Karpas-422 (cell line): ENCODE measurements around the gene EVPL. TPM values are rescaled to one million over a fixed set of nuclear protein-coding genes. Genes with fewer than 3 reads are reported as not detected.
A peak's percentile ranks its signal among the peaks of the same experiment; 100 is the strongest.
"Not testable (repeated sequence)": the region's sequence is repeated elsewhere in the genome, so short reads cannot be mapped to it uniquely, and the experiment has no call there.

Source experiments
- DNase-seq: peaks from one replicate; pipeline ENCODE4 v3.0.0-alpha.2; 2015
- H2AFZ ChIP-seq: fragments of 200-600 bp; sonication (generic); 2 replicates; pipeline ENCODE4 v1.6.1; 2014; ENCODE audit warnings: antibody characterized with exemption, low read length, mixed read lengths
- H3K27ac ChIP-seq: fragments of 200-600 bp; sonication (generic); 2 replicates; pipeline ENCODE4 v1.5.1; 2014; ENCODE audit warnings: mild to moderate bottlenecking, low read length, moderate library complexity
- H3K27me3 ChIP-seq: fragments of 200-600 bp; sonication (generic); 2 replicates; pipeline ENCODE4 v1.6.1; 2014; ENCODE audit warnings: low read length, mixed read lengths
- H3K36me3 ChIP-seq: fragments of 200-600 bp; sonication (generic); 2 replicates; pipeline ENCODE4 v1.6.1; 2014; ENCODE audit warnings: low read length, mixed read lengths; ENCODE audit not compliant: insufficient read depth
- H3K4me1 ChIP-seq: fragments of 200-600 bp; sonication (generic); 2 replicates; pipeline ENCODE4 v1.6.1; 2014; ENCODE audit warnings: mild to moderate bottlenecking, low read length, mixed read lengths
- H3K4me2 ChIP-seq: fragments of 200-600 bp; sonication (generic); 2 replicates; pipeline ENCODE4 v1.6.1; 2014; ENCODE audit warnings: low read length, low read depth, mild to moderate bottlenecking; ENCODE audit not compliant: poor library complexity, severe bottlenecking
- H3K4me3 ChIP-seq: fragments of 200-600 bp; sonication (generic); 2 replicates; pipeline ENCODE4 v1.5.1; 2014; ENCODE audit warnings: mild to moderate bottlenecking, antibody characterized with exemption, low read length, mixed read lengths
- H3K79me2 ChIP-seq: fragments of 200-600 bp; sonication (generic); 2 replicates; pipeline ENCODE4 v1.6.1; 2014; ENCODE audit warnings: mild to moderate bottlenecking, low read length, mixed read lengths
- H3K9ac ChIP-seq: fragments of 200-600 bp; sonication (generic); 2 replicates; pipeline ENCODE4 v1.6.0; 2014; ENCODE audit warnings: low read length
- H3K9me2 ChIP-seq: fragments of 200-600 bp; sonication (generic), shearing (Covaris generic); replicated peaks from 2 replicates; pipeline ENCODE4 v1.6.0; 2014; ENCODE audit warnings: mild to moderate bottlenecking, low read length, moderate library complexity; ENCODE audit not compliant: insufficient read depth
- H3K9me3 ChIP-seq: fragments of 300-700, 200-600 bp; sonication (generic); 2 replicates; pipeline ENCODE4 v1.6.1; 2014; ENCODE audit warnings: low read length, mixed read lengths
- H4K20me1 ChIP-seq: fragments of 200-600 bp; sonication (generic); 2 replicates; pipeline ENCODE4 v1.6.1; 2014; ENCODE audit warnings: mild to moderate bottlenecking, antibody characterized with exemption, low read length, low read depth; ENCODE audit not compliant: insufficient read depth
- total RNA-seq: library from RNA; depleted of rRNA; stranded (reverse); fragments of >200 nt; shearing (Covaris generic); gene quantifications from 2 replicates; pipeline ENCODE4 v1.2.3, GENCODE V29; 2014; ENCODE audit warnings: low replicate concordance

The EVPL gene
- total RNA-seq, 1 experiment from 2014 or later, result 0.07 TPM

GRCh38 chr17:75976175-75976848 is 50.8 kb downstream of the EVPL start:
- Histone ChIP-seq H3K4me2 (no peak overlapping the region), H3K4me3 (no peak overlapping the region), H3K79me2 (peaks cover 36% of the 10 kb centered on the region), H2AFZ (no peak overlapping the region), H3K36me3 (no peaks in the 10 kb centered on the region), H3K4me1 (peaks cover 30% of the 10 kb centered on the region), H3K9ac (no peak overlapping the region), H4K20me1 (no peaks in the 10 kb centered on the region), H3K27ac (no peak overlapping the region), H3K9me3 (no peaks in the 10 kb centered on the region), H3K9me2 (no peaks in the 10 kb centered on the region), H3K27me3 (no peaks in the 10 kb centered on the region)
- no peak for DNase-seq

GRCh38 chr17:75975757-75976174 is 51.3 kb downstream of the EVPL start:
- Histone ChIP-seq H3K27ac (no peak overlapping the region), H4K20me1 (no peaks in the 10 kb centered on the region), H3K4me2 (no peak overlapping the region), H3K36me3 (no peaks in the 10 kb centered on the region), H3K27me3 (no peaks in the 10 kb centered on the region), H3K4me1 (peaks cover 24% of the 10 kb centered on the region), H3K9ac (no peak overlapping the region), H2AFZ (no peak overlapping the region), H3K9me2 (no peaks in the 10 kb centered on the region), H3K79me2 (peaks cover 30% of the 10 kb centered on the region), H3K9me3 (no peaks in the 10 kb centered on the region), H3K4me3 (no peak overlapping the region)
- DNase-seq, result no peak

- H2AFZ ChIP-seq, result not testable (repeated sequence)
These were observed 51.9 kb downstream of the EVPL start for GRCh38 chr17:75975187-75975586.

GRCh38 chr17:75970626-75971025 is 56.5 kb downstream of the EVPL start:
- no peaks in the 10 kb centered on the region; the same call in 1 of the 2 replicates for H3K36me3 ChIP-seq
- H3K27me3 ChIP-seq, result no peaks in the 10 kb centered on the region
- H3K4me1 ChIP-seq, result peaks cover 4% of the 10 kb centered on the region
- H3K27ac ChIP-seq, result no peak overlapping the region
- H3K9me3 ChIP-seq, result no peaks in the 10 kb centered on the region
- no peak for DNase-seq
- H3K9me2 ChIP-seq, result no peaks in the 10 kb centered on the region
- 0 out of 2 replicates have a peak, but pooled peaks cover 3% of the 10 kb centered on the region for H3K79me2 ChIP-seq
- H4K20me1 ChIP-seq, result no peaks in the 10 kb centered on the region
- no peak overlapping the region for H3K9ac ChIP-seq
- H3K4me3 ChIP-seq, result no peak overlapping the region
- H3K4me2 ChIP-seq, result no peak overlapping the region
- H2AFZ ChIP-seq, result no peak overlapping the region

More at GRCh38 chr17:75975187-75975586, 51.9 kb downstream of the EVPL start:
- H3K4me1 ChIP-seq, result peaks cover 18% of the 10 kb centered on the region
- not testable (repeated sequence) for H4K20me1 ChIP-seq, H3K36me3 ChIP-seq, H3K27ac ChIP-seq, H3K9me3 ChIP-seq, H3K4me2 ChIP-seq, H3K9me2 ChIP-seq, H3K27me3 ChIP-seq, DNase-seq, H3K4me3 ChIP-seq, H3K9ac ChIP-seq
- peaks cover 26% of the 10 kb centered on the region for H3K79me2 ChIP-seq

- H4K20me1 ChIP-seq, result no peaks in the 10 kb centered on the region
- no peak overlapping the region for H3K9ac ChIP-seq
- H3K36me3 ChIP-seq, result no peaks in the 10 kb centered on the region; the same call in 1 of the 2 replicates
- H3K27me3 ChIP-seq, result no peaks in the 10 kb centered on the region
- no peak overlapping the region for H2AFZ ChIP-seq
- no peak overlapping the region for H3K27ac ChIP-seq
- H3K4me1 ChIP-seq, result peaks cover 4% of the 10 kb centered on the region
- H3K79me2 ChIP-seq, result 0 out of 2 replicates have a peak, but pooled peaks cover 3% of the 10 kb centered on the region
- H3K9me2 ChIP-seq, result no peaks in the 10 kb centered on the region
- no peaks in the 10 kb centered on the region for H3K9me3 ChIP-seq
- no peak overlapping the region for H3K4me2 ChIP-seq
- no peak overlapping the region for H3K4me3 ChIP-seq
- DNase-seq, result no peak
These were observed 57.0 kb downstream of the EVPL start for GRCh38 chr17:75970011-75970523.

DNA sequence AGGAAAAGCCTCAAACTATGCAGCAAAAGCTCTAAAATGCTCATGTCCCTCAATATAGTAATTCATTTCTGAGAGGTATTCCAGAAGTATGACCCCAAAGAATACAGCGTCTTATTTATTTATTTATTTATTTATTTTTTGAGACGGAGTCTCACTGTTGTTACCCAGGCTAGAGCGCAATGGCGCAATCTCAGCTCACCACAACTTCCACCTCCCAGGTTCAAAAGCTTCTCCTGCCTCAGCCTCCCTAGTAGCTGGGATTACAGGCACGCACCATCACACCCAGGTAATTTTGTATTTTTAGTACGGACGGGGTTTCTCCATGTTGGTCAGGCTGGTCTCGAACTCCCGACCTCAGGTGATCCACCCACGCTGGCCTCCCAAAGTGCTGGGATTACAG is 58.1 kb downstream of the EVPL start:
- not testable (repeated sequence) for H3K4me2 ChIP-seq, H3K9me3 ChIP-seq, H3K4me1 ChIP-seq, H2AFZ ChIP-seq, H4K20me1 ChIP-seq, DNase-seq, H3K4me3 ChIP-seq, H3K36me3 ChIP-seq, H3K27me3 ChIP-seq, H3K9me2 ChIP-seq, H3K9ac ChIP-seq, H3K27ac ChIP-seq
- peaks cover 11% of the 10 kb centered on the region for H3K79me2 ChIP-seq

DNA sequence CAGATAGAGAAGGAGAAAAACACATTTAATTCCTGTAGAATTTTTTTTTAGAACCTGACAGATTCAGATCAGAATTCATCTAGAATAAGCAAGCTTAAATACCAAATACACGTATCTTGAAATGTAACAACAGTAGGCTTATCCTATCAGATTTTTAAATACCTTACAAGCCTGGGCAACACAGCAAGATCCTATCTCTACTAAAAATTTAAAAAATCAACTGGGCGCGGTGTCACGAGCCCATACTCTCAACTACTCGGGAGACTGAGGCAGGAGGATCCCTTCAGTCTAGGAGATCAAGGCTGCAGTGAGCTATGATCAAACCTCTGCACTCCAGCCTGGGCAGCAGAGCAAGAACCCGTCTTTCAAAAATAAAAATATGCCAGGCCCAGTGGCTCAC is 61.6 kb downstream of the EVPL start:
- Histone ChIP-seq H3K4me1 (no peaks in the 10 kb centered on the region), H3K4me3 (no peak overlapping the region), H3K4me2 (no peak overlapping the region), H2AFZ (no peak overlapping the region), H3K9ac (no peak overlapping the region), H3K9me2 (no peaks in the 10 kb centered on the region), H3K36me3 (no peaks in the 10 kb centered on the region; the same call in 1 of the 2 replicates), H3K9me3 (no peaks in the 10 kb centered on the region), H4K20me1 (no peaks in the 10 kb centered on the region), H3K27ac (no peak overlapping the region), H3K79me2 (peaks cover 11% of the 10 kb centered on the region), H3K27me3 (no peaks in the 10 kb centered on the region)
- no peak for DNase-seq

DNA sequence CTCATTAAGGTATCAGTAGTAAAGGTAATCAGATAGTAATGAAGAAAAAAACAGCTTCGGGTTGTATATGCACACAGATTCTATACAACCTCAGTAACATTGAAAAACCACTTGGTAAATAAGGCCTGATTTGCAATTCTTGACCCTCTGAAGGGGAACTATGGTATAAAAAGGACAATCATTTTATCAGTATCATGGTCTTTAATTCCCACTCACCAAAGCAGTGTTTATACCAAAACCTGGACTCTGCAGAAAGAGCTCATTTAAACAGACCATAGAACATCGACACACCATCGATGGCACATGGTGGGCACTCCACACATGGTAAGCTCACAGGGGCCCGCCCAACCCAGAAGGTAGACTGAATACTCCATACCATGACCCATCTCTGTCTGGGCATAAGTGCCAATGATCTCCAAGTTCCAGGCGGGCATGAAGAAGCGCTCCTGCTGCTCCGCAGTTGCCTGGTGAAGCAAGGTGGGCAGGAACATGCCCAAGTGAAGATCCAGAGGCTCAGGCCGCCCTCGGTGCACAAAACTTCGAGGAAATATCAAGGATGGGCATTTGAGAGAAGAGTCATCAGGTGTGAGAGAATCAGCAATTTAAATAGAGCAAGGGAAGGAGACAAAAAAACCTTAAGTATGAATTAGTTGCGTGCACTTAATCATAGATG is 67.1 kb downstream of the EVPL start:
- peaks cover 15% of the 10 kb centered on the region for H3K4me1 ChIP-seq
- no peaks in the 10 kb centered on the region for H3K9me2 ChIP-seq
- peaks cover 19% of the 10 kb centered on the region for H3K79me2 ChIP-seq
- H3K9me3 ChIP-seq, result no peaks in the 10 kb centered on the region
- no peak for DNase-seq
- 0 out of 2 replicates have a peak overlapping the region, but pooled peaks have one; percentile 11 for H3K9ac ChIP-seq
- H3K4me2 ChIP-seq, result peak overlapping the region; percentile 50
- H4K20me1 ChIP-seq, result no peaks in the 10 kb centered on the region
- peak overlapping the region; percentile 45; the same call in 1 of the 2 replicates for H3K27ac ChIP-seq
- H2AFZ ChIP-seq, result peak overlapping the region; percentile 67
- peak overlapping the region; percentile 14; the same call in 1 of the 2 replicates for H3K4me3 ChIP-seq
- peaks cover 14% of the 10 kb centered on the region; the same call in 1 of the 2 replicates for H3K36me3 ChIP-seq
- H3K27me3 ChIP-seq, result no peaks in the 10 kb centered on the region
